Fibroblast of lung (primary cell): ENCODE data around the gene WFDC12.

ENCODE experiments used
- CTCF ChIP-seq, 2 donors: IDR thresholded peaks in 1 of 2; conservative IDR thresholded peaks in 1 of 2; 1 replicate in 1 of 2; 2 replicates in 1 of 2; pipeline ENCODE4 v1.5.1; 2011 to 2012; ENCODE audit warnings: low read length in 2 of 2, control low read depth in 1 of 2, inconsistent platforms in 1 of 2, low read depth in 1 of 2, mild to moderate bottlenecking in 1 of 2
- EZH2 ChIP-seq: IDR thresholded peaks from 2 replicates; pipeline ENCODE4 v1.5.1; 2012; ENCODE audit warnings: low read length, control low read depth, mild to moderate bottlenecking; ENCODE audit errors: missing control alignments

GRCh38 chr20:45149062-45149461 is 24.8 kb upstream of the WFDC12 start:
- TF ChIP-seq CTCF (conservative IDR thresholded peaks at IDR 0.05 in 1 of 2, IDR thresholded peaks at IDR 0.05 in 1 of 2; ENCODE audit: low read depth in 1 of 2, low read length in 2 of 2) = no peak
- no peak for TF ChIP-seq EZH2
